Adrenal gland (tissue), 12 donors: ENCODE data around the gene CDK14. TPM values are rescaled to one million over a fixed set of nuclear protein-coding genes. Genes with fewer than 3 reads are reported as not detected.

Experiments used
- DNase-seq, 7 donors: peaks; one replicate each; pipeline ENCODE4 v3.0.0-alpha.2; 2019 to 2020
- H3K27ac ChIP-seq, 5 donors: fragments of 200-600 bp; sonication (generic) in 4 of 5; 1 replicate in 3 of 5; 2 replicates in 2 of 5; pipeline versions ENCODE4 v1.5.1 to v1.8.0; 2016 to 2020; ENCODE audit warnings: mild to moderate bottlenecking in 1 of 5
- H3K27me3 ChIP-seq: fragments of 200-600 bp; 2 replicates; pipeline ENCODE4 v1.8.0; 2021
- H3K36me3 ChIP-seq, 2 donors: fragments of 200-600 bp; replicated peaks in 1 of 2; 1 replicate in 1 of 2; 2 replicates in 1 of 2; pipeline versions ENCODE4 v1.5.1 to v1.8.0; 2018 to 2022
- H3K4me1 ChIP-seq, 2 donors: fragments of 200-600 bp; replicated peaks in 1 of 2; 1 replicate in 1 of 2; 2 replicates in 1 of 2; pipeline versions ENCODE4 v1.5.1 to v1.8.0; 2018 to 2021
- H3K4me3 ChIP-seq, 4 donors: fragments of 200-600 bp; sonication (generic) in 3 of 4; one replicate each; pipeline ENCODE4 v1.5.1; 2016 to 2018
- H3K9me3 ChIP-seq, 3 donors: fragments of 200-600 bp; sonication (generic) in 1 of 3; replicated peaks in 1 of 3; 1 replicate in 2 of 3; 2 replicates in 1 of 3; pipeline versions ENCODE4 v1.5.1 to v1.8.0; 2016 to 2021
- POLR2A ChIP-seq, 2 donors: fragments of 450-650 bp; IDR thresholded peaks; one replicate each; pipeline ENCODE4 v1.6.1; 2017; ENCODE audit warnings: antibody characterized with exemption in 2 of 2, mild to moderate bottlenecking in 2 of 2, moderate library complexity in 1 of 2
- WGBS, 4 donors: extraction: QIAGEN DNeasy Blood & Tissue Kit in 2 of 4; methylation state at CpG; one replicate each; pipeline versions ENCODE4 v1.1.5 to v1.1.7; 2013 to 2017; 5-methylcytosine and 5-hydroxymethylcytosine counted together
- intact Hi-C, 2 donors: fragments of 100-400 bp; cut with DNase I; formaldehyde crosslinking; loops; one replicate each; pipeline versions ENCODE4 v1.14.1 to v1.15.0; 2022 to 2023
- polyA plus RNA-seq, 3 donors: library from polyadenylated mRNA; stranded (reverse); fragments of 200-250 nt in 2 of 3; fragments of 350-450 nt in 1 of 3; fragmentation: Illumina TruSeq in 1 of 3; extraction: RNeasy Lipid Tissue Mini Kit (QIAGEN cat#74804) in 1 of 3; gene quantifications; one replicate each; pipeline ENCODE4 v1.2.3, GENCODE V29; 2013 to 2014
- total RNA-seq, 9 donors: library from RNA; depleted of rRNA in 4 of 9; stranded (reverse); fragments of >200 nt in 4 of 9; fragments of 120-200 nt in 1 of 9; fragmentation: NEBNext Ultra II Directional in 1 of 9; extraction: Animal tissue kit (Norgen Biotek cat#: 25700) in 1 of 9; gene quantifications; one replicate each; pipeline versions ENCODE4 v1.1.0 to v1.2.4, GENCODE V29; 2013 to 2023
- TF ChIP-seq, protein P1 (sequence below), 6 experiments: fragments of 450-650 bp in 4 of 6; fragments of 200-600 bp in 2 of 6; sonication (generic) in 1 of 6; IDR thresholded peaks; 1 replicate in 5 of 6; 2 replicates in 1 of 6; pipeline versions ENCODE4 v1.5.1 to v1.8.0; 2016 to 2021; ENCODE audit warnings: antibody characterized with exemption in 6 of 6, mild to moderate bottlenecking in 2 of 6, moderate library complexity in 1 of 6
- donor health status: healthy with polysubstance abuse.
- donor health status: Bipolar disorder and iron deficiency.
- donor health status: DM: yes; HTN: yes; CAD: no.
- donor health status: DM: no; HTN: no; CAD: no.
- donor health status: DM: no; HTN: no; CAD: no.
- donor health status: DM: yes; HTN: yes; CAD: no.

CDK14 gene
- total and polyA plus RNA-seq, 12 donors: 1.9 to 14.5 (median 7.6) TPM

DNA sequence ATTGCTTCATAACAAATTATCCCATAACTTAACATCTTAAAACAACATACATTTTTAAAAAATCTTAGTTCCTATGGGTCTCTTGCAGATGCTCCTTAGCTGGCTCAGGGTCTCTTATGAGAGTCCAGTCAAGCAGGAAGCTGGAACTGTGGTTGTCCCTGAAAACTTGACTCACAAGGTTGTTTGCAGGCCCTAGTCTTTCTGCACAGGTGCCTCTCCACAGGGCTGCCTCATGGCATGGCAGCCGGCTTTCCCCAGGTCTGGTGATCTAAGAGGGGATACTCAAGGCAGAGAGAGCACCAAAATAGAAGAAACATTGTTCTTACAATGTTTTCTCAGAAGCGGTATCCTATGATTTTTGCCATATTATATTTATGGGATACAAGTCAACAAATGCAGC is 127.1 kb downstream of the CDK14 start:
- no peak for TF ChIP-seq POLR2A (IDR thresholded peaks at IDR 0.05)
- TF ChIP-seq, protein P1, sequence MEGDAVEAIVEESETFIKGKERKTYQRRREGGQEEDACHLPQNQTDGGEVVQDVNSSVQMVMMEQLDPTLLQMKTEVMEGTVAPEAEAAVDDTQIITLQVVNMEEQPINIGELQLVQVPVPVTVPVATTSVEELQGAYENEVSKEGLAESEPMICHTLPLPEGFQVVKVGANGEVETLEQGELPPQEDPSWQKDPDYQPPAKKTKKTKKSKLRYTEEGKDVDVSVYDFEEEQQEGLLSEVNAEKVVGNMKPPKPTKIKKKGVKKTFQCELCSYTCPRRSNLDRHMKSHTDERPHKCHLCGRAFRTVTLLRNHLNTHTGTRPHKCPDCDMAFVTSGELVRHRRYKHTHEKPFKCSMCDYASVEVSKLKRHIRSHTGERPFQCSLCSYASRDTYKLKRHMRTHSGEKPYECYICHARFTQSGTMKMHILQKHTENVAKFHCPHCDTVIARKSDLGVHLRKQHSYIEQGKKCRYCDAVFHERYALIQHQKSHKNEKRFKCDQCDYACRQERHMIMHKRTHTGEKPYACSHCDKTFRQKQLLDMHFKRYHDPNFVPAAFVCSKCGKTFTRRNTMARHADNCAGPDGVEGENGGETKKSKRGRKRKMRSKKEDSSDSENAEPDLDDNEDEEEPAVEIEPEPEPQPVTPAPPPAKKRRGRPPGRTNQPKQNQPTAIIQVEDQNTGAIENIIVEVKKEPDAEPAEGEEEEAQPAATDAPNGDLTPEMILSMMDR (IDR thresholded peaks at IDR 0.05): no peak
- H3K27ac ChIP-seq: no peak overlapping the region
- WGBS, 4 donors: 84 to 91% (median 89%) methylated on average over 2 of the region's 2 CpGs
- no peak overlapping the region for H3K4me3 ChIP-seq
- DNase-seq: no peak
- H3K4me1 ChIP-seq: peaks cover 0 to 5% of the 10 kb centered on the region in 2 donors
- H3K9me3 ChIP-seq: no peaks in the 10 kb centered on the region
- intact Hi-C loops: no loop called here
- no peaks in the 10 kb centered on the region for H3K27me3 ChIP-seq
- H3K36me3 ChIP-seq: no peaks in the 10 kb centered on the region

DNA sequence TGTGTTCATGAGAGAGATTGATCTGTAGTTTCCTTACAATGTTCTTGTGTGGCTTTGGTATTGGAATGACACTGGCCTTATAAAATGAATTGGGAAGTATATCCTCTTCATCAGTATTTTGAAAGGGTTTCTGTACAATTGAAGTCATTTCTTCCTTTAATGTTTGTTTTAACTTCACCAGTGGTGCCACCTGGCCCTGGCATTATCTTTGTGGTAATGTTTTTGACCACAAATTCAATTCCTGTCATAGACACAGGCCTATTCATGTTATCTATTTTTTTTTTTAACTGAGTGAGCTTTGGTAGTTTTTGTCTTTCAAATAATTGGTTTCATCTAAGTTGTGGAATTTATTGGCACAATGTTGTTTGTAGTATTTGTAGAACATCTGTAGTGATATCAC is 127.7 kb downstream of the CDK14 start:
- peaks cover 0 to 5% of the 10 kb centered on the region in 2 donors for H3K4me1 ChIP-seq
- intact Hi-C loops: no loop called here
- no peak for DNase-seq
- TF ChIP-seq POLR2A (IDR thresholded peaks at IDR 0.05): no peak
- H3K9me3 ChIP-seq: no peaks in the 10 kb centered on the region
- no peaks in the 10 kb centered on the region for H3K27me3 ChIP-seq
- no peak overlapping the region for H3K4me3 ChIP-seq
- H3K36me3 ChIP-seq: no peaks in the 10 kb centered on the region
- H3K27ac ChIP-seq: no peak overlapping the region

DNA sequence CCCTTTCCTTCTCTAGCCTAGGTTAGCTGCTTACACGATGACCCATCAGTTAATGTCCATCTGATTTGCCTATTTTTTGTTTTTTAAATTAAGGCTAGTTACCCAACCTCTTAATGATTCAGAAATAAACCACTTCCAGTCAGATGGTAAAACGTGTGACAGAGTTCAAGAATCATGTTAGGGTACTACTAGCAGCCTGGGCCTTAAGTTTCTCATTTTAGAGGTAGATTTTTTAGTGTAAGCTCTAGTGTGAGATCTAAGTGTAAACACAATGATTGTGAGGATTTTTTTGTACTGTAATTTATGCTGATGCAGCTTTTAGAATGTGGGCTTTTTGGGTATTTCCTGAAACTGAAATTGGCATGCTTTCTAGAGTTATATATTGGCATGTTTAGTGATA is 130.0 kb downstream of the CDK14 start:
- intact Hi-C loops: no loop called here
- 63 to 71% (median 66%) methylated on average over 2 of the region's 2 CpGs for WGBS, 4 donors
- TF ChIP-seq, protein P1 (IDR thresholded peaks at IDR 0.05): no peak
- no peak for TF ChIP-seq POLR2A (IDR thresholded peaks at IDR 0.05)
- Histone ChIP-seq H3K27me3 (no peaks in the 10 kb centered on the region), H3K4me3 (no peak overlapping the region), H3K27ac (no peak overlapping the region), H3K4me1 (peaks cover 0 to under 1% of the 10 kb centered on the region in 2 donors), H3K36me3 (no peaks in the 10 kb centered on the region), H3K9me3 (no peaks in the 10 kb centered on the region)
- DNase-seq: no peak

DNA sequence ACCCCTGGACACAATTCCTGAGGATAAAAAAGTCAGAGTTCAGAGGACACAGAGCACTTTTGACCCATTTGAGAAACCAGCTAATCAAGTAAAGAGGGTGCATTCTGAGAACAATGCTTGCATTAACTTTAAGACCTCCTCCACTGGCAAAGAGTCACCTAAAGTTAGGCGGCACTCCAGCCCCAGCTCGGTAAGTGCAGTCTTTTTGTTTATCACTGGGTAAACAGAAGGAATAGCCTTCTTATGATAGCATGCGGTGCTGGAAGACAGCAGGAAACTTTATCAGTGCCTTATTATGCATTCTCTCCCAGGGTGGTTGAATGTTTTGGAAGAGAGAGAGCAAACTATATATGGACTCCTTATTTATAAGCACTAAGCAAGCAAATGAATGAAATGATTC is 130.5 kb downstream of the CDK14 start:
- Histone ChIP-seq H3K9me3 (no peaks in the 10 kb centered on the region), H3K27ac (no peak overlapping the region), H3K4me1 (no peaks in the 10 kb centered on the region), H3K36me3 (no peaks in the 10 kb centered on the region), H3K27me3 (no peaks in the 10 kb centered on the region), H3K4me3 (no peak overlapping the region)
- no peak for DNase-seq
- WGBS, 4 donors: 64 to 78% (median 70%) methylated on average over 3 of the region's 3 CpGs
- no peak for TF ChIP-seq POLR2A (IDR thresholded peaks at IDR 0.05)
- TF ChIP-seq, protein P1 (IDR thresholded peaks at IDR 0.05): no peak
- intact Hi-C loops: no loop called here

DNA sequence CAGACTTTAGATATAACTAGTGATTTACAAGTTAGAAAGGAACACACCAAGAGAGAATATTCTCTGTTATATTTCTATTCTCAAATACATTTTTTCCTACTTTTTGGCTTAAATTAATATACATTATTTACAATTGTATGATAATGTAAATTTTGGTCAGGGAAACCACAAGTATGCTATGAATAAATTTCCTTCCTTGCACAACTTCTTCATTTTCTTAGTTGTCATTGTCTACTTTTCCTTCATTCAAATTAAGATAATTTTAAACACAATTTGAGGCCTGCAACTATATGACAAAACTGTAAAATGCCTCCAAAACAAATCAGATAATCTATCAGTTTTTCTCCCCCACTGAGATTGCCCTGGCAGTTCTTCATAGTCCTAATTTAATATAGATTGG is 131.3 kb downstream of the CDK14 start:
- intact Hi-C loops: no loop called here
- H3K36me3 ChIP-seq: no peaks in the 10 kb centered on the region
- no peak for DNase-seq
- H3K4me1 ChIP-seq: no peaks in the 10 kb centered on the region
- no peak for TF ChIP-seq POLR2A (IDR thresholded peaks at IDR 0.05)
- TF ChIP-seq, protein P1 (IDR thresholded peaks at IDR 0.05): no peak
- H3K27me3 ChIP-seq: no peaks in the 10 kb centered on the region
- no peaks in the 10 kb centered on the region for H3K9me3 ChIP-seq
- H3K27ac ChIP-seq: no peak overlapping the region
- H3K4me3 ChIP-seq: no peak overlapping the region
